ENCODE measurements around the gene DLG2. TPM values are rescaled to one million over a fixed set of nuclear protein-coding genes. Genes with fewer than 3 reads are reported as not detected.
"Not testable (repeated sequence)": the region's sequence is repeated elsewhere in the genome, so short reads cannot be mapped to it uniquely, and the experiment has no call there.

DLG2 gene
- total and polyA plus RNA-seq, 9 of the 15 experiments (the other 6 are each of a cell fraction or from before 2014, with no cell fraction given): 0.52 to 1.6 (median 0.95) TPM

GRCh38 chr11:83731288-83731687, 1895.9 kb downstream of the DLG2 start:
- H3K4me1 ChIP-seq (replicated peaks in 1 of 2; ENCODE audit: control insufficient read depth in 2 of 2, insufficient read depth in 2 of 2, low read length in 2 of 2); ATAC-seq; H3K9ac ChIP-seq (ENCODE audit: insufficient read depth in 1 of 2, low read depth in 2 of 2, low read length in 2 of 2); H3K9me3 ChIP-seq (replicated peaks; ENCODE audit: control insufficient read depth, insufficient read depth, low read depth, low read length); H3K27ac ChIP-seq (ENCODE audit: extremely low read depth, low read depth, low read length); H3K27me3 ChIP-seq (ENCODE audit: control insufficient read depth in 2 of 2, insufficient read depth in 2 of 2, low read length in 2 of 2); H3K36me3 ChIP-seq (ENCODE audit: control insufficient read depth, insufficient read depth, low read length); in situ Hi-C loops (cut with MboI); POLR2A ChIA-PET; H3K79me2 ChIP-seq (ENCODE audit: control insufficient read depth, insufficient read depth, low read length); intact Hi-C loops (cut with micrococcal nuclease); CTCF ChIA-PET (ENCODE audit: low intra/inter-chr PET ratio); DNase-seq (ENCODE audit: extremely low read depth in 1 of 4, low spot score in 3 of 4); H4K20me1 ChIP-seq (replicated peaks; ENCODE audit: control insufficient read depth, insufficient read depth, low read length); H3K9me1 ChIP-seq (ENCODE audit: control insufficient read depth, insufficient read depth, low read length); H3K4me2 ChIP-seq (ENCODE audit: insufficient read depth, low read length); FAIRE-seq; H3K4me3 ChIP-seq; BruUV-seq (replicated peaks); H2AFZ ChIP-seq (ENCODE audit: low read depth, low read length); TF ChIP-seq CEBPG (CRISPR knock-in tag; IDR thresholded peaks at IDR 0.05): not testable (repeated sequence)
- peak; percentile 72 for TF ChIP-seq ZNF146 (CRISPR knock-in tag; IDR thresholded peaks at IDR 0.05; ENCODE audit: unreplicated experiment)
- peak; percentile 22 for TF ChIP-seq RBM25 (IDR thresholded peaks at IDR 0.05; ENCODE audit: low read depth, low read length, severe bottlenecking)
- 0 out of 4 replicates have a peak, but pooled peaks of 1 of the 2 experiments have one; percentile 14 for TF ChIP-seq CEBPG (tag; conservative IDR thresholded peaks at IDR 0.05 in 1 of 2, IDR thresholded peaks at IDR 0.05 in 1 of 2)
- 0% methylated on average over 2 of the region's 2 CpGs for WGBS (ENCODE audit: insufficient coverage, low coverage, missing lambda C conversion rate)

- no peak for FAIRE-seq
- POLR2A ChIA-PET: no interaction called here
Observed at GRCh38 chr11:83728281-83728680, 1898.9 kb downstream of the DLG2 start.

More at GRCh38 chr11:83728281-83728680, 1898.9 kb downstream of the DLG2 start:
- no peaks in the 10 kb centered on the region for H3K79me2 ChIP-seq (ENCODE audit: control insufficient read depth, insufficient read depth, low read length)
- no peaks in the 10 kb centered on the region for H3K9me3 ChIP-seq (replicated peaks; ENCODE audit: control insufficient read depth, insufficient read depth, low read depth, low read length)
- no peak overlapping the region for H2AFZ ChIP-seq (ENCODE audit: low read depth, low read length)
- no TSS peak for BruUV-seq (replicated peaks)
- no peaks in the 10 kb centered on the region; a peak in 1 of 5 replicates for H3K4me1 ChIP-seq (replicated peaks in 1 of 2; ENCODE audit: control insufficient read depth in 2 of 2, insufficient read depth in 2 of 2, low read length in 2 of 2)
- TF ChIP-seq KLF6 (CRISPR knock-in tag; IDR thresholded peaks at IDR 0.05; ENCODE audit: borderline replicate concordance): no peak
- TF ChIP-seq ZNF77 (CRISPR knock-in tag; IDR thresholded peaks at IDR 0.05): no peak
- no peak for TF ChIP-seq GMEB1 (CRISPR knock-in tag; IDR thresholded peaks at IDR 0.05)
- TF ChIP-seq CREB3 (tag; conservative IDR thresholded peaks at IDR 0.05; ENCODE audit: low read depth): no peak
- no peaks in the 10 kb centered on the region for H4K20me1 ChIP-seq (replicated peaks; ENCODE audit: control insufficient read depth, insufficient read depth, low read length)
- in situ Hi-C loops (cut with MboI) (no loop called here), intact Hi-C loops (cut with micrococcal nuclease) (loop anchor here (10.0 kb wide), 1 partner anchor 493 kb away; no protein-coding TSS in a partner anchor)
- CTCF ChIA-PET (ENCODE audit: low intra/inter-chr PET ratio): interaction anchor here (0.6 kb wide), 1 partner anchor 1994 kb away, joined by 4 read pairs; no protein-coding TSS in a partner anchor
- H3K4me2 ChIP-seq (ENCODE audit: insufficient read depth, low read length): no peak overlapping the region
- no peak for ATAC-seq
- H3K27ac ChIP-seq (ENCODE audit: extremely low read depth, low read depth, low read length): no peak overlapping the region
- 0% methylated on average over 2 of the region's 2 CpGs for WGBS (ENCODE audit: insufficient coverage, low coverage, missing lambda C conversion rate)
- DNase-seq (ENCODE audit: extremely low read depth in 1 of 4, low spot score in 3 of 4): no peak
- no peaks in the 10 kb centered on the region for H3K27me3 ChIP-seq (ENCODE audit: control insufficient read depth in 2 of 2, insufficient read depth in 2 of 2, low read length in 2 of 2)
- H3K4me3 ChIP-seq: no peak overlapping the region
- no peak overlapping the region for H3K9ac ChIP-seq (ENCODE audit: insufficient read depth in 1 of 2, low read depth in 2 of 2, low read length in 2 of 2)
- no peaks in the 10 kb centered on the region for H3K36me3 ChIP-seq (ENCODE audit: control insufficient read depth, insufficient read depth, low read length)
- no peaks in the 10 kb centered on the region for H3K9me1 ChIP-seq (ENCODE audit: control insufficient read depth, insufficient read depth, low read length)

All from K562 (cell line).